ENCODE measurements around the gene PSMD2.

- TF ChIP-seq CTCF (IDR thresholded peaks at IDR 0.05) (no peak), POLR2A (IDR thresholded peaks at IDR 0.05) (no peak)
Observed at GRCh38 chr3:184320104-184320445, 21.0 kb downstream of the PSMD2 start.
